Embryonic facial prominence (tissue), 1 donor: ENCODE results near the gene OGFOD1.

Experiments used
- DNase-seq: peaks from one replicate; pipeline ENCODE4 v3.0.0-alpha.2; 2016; ENCODE audit errors: extremely low spot score

The OGFOD1 gene

DNA sequence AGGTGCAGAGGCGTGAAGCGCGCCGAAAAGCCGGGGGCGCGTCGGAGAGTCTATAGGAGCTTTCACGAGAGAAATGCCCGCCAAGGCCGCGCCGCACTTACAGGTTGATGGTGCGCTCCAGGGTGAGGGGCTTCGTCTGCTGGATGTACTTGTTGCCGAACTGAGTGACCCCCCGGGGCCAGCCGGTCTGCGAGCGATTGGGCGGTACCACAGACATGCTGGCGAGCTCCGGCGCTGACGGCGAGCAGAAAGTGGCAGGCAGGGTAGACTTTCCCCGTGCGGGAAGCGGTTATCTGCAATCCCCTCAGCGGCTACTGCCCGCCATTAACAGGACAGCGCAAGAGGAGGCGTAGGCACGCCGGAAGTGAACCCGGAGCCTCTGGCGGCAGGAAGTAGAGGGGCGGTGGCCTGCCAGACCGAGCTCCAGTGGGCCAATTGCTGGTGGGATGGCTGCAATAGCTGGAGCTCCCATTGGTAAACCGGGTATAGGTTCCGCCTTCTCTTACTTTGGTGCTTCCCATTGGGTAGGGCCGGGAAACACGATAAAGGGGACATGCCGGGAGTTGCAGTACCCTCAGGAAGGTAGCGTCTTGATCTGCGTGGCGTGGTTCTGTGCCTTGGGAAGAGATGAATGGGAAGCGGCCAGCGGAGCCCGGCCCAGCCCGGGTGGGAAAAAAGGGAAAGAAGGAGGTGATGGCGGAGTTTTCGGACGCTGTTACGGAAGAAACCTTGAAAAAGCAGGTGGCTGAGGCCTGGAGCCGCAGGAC lies at the start of gene OGFOD1, which contains the start of gene NUDT21:
TSS of gene OGFOD1 (plus strand) at position 569 of the 767 bp plus-strand sequence. CDS start at position 628, 59 bp downstream.
TSS of gene NUDT21 (minus strand) at position 347 of the 767 bp plus-strand sequence. CDS start at position 217, 130 bp downstream.
- DNase-seq, result peak; percentile 97

DNA sequence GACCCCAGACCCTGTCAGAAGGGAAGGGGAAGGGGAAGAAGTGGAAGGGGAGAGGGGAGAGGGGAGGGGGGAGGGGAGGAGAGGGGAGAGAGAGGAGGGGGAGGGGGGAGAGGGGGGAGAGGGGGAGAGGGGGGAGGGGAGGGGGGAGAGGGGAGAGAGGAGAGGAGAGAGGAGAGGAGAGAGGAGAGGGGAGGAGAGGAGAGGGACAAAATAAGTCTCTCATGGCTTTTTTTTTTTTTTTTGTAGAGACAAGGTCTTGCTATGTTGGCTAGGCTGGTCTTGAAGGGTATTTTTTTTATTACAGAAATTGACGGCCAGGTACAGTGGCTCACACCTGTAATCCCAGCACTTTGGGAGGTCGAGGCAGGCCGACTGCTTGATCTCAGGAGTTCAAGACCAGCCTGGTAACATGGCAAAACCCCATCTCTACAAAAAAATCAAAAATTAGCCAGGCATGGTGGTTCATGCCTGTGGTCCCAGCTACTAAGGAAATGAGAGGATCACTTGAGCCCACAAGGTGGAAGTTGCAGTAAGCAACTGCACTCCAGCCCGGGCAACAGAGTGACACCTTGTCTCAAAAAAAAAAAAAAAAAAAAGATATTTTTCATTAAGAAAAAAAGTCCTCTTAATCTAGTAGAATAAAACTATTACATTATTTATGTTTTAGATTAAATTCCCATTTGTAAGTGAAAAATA lies 45.2 kb upstream of the OGFOD1 start:
- no peak for DNase-seq

DNA sequence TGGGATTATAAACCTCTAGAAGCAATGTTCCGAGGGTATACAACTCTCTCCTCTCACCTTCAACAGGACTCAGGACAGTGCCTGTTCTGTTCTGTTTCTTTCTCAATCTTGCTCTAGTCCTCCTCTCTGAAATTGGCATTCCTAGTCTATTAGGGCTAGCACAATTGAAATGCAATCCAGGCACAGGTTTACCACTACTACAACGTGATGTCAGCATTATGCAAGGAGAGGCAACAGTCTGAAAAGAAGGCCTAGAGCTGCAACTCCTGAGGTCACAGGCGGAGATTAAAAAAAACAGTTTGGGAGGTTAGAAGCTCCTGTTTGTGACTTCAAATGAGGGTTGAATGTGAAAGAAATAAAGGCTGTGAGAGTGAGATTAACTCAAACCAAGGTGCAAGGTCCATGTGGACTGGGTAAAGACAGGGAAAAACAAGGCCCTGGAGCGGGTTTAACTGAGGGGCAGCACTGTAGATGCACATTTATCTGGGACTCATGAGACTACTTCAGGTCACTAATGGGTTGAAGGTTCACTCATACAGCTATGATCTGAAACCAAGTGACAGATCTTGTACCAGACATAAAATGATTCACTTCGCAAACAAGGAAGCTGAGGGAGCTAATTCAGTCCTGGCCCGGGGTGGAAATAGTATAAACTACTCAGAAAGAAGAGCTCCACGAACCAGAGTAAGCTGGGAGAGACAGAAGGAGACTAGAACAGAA lies 42.8 kb upstream of the OGFOD1 start:
- DNase-seq, result no peak

DNA sequence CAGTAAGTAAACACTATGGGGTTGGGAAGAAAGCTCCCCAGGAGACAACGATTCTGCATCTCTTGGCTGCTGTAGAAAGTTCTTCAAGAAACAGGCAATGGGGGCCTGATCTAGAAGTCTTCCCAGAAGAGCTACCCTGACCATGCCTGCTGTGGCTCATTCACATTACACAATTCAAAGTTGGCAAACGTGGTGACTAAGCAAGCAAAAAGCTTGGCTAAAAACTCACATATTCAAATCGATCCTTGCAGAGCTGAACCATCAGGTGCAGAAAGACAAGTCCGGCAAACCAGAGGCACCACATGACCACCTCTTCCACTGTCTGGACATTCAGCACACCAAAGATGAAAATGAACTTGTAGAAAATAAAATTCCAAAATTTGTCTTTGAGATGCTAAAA lies 42.2 kb upstream of the OGFOD1 start:
- DNase-seq, result no peak

DNA sequence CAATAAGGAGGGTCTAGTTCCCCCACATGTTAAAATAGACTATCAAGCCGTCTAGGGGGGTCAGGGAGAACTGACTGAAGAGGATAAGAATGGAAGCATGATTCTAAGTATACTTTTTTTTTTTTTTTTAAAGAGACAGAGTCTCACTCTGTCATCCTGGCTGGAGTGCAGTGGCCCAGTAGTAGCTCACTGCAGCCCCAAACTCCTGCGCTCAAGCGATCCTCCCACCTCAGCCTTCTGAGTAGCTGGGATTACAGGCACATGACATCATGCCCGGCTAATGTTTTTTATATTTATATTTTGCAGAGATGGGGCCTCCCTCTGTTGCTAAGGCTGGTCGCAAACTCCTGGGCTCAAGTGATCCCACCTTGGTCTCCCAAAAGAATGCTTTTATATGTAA lies 40.2 kb upstream of the OGFOD1 start:
- DNase-seq, result no peak

DNA sequence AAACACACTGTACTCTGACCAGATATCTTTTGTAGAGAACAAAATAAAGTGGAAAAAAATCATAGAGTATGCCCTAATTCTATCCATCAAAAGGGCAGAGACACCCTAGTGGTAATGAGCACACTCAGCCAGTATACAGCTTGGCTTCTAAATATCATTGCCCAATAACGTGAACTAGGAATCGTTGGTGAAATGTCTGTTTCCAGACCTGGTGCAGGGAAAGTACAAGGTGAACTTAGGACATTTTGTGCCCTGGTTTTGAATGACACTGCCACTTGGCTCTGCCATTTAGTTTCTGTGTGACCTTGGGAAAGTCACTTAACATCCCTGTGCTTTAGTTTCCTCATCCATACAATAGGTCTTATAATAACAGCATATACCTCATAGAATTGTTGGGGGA lies 39.7 kb upstream of the OGFOD1 start:
- no peak for DNase-seq

DNA sequence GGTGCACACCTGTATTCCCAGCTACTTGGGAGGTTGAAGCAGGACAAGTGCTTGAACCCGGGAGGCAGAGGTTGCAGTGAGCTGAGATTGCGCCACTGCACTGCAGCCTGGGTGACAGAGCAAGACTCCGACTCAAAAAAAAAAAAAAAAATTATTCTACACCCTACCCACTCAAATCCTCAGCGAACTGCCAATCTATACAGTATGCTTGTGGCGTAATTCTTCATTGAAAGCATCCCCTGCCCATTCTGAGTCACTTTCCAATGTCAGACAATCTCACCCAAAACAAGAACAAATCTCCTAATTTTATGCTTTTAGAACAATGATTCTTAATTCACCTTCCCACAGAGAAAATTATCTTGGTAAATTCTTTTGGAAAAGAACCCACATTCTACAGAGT lies 38.0 kb upstream of the OGFOD1 start:
- DNase-seq, result no peak

DNA sequence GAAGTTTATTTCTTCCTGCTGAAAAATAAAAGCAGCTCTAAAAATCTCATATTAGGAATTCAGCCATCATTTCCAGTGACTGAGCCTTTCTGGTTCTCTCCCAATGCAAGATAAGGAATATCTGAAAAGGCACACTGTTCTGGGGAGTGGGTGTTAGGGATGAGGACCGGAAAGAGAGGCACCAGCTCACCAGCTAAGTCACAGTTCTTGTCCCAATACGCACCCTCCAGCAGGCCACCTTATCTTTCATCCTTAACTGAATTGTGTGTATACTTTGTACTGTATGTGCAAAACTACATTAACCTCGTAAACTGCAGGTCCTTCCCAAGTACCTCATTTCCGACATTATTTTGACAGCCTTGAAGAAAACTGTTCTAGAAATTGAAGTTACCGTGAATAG lies 37.0 kb upstream of the OGFOD1 start:
- no peak for DNase-seq

DNA sequence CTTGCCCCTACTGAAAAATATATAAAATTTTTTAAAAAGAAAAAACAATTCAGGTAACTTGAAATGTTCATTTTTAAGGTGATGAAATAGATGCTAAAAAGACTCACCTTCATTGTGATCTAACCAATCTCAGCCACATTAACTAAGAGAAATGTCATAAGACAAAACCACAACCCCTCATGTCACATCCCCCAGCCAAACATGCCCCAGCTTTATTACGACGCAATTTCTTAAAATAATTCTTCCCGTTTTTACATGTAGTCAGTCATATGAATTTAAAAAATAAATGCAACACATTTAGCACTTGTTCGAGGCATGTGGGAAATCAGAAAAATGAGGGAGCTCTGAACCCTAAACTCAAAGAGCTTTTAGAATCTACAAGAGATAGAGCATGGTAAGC lies 35.5 kb upstream of the OGFOD1 start:
- no peak for DNase-seq

DNA sequence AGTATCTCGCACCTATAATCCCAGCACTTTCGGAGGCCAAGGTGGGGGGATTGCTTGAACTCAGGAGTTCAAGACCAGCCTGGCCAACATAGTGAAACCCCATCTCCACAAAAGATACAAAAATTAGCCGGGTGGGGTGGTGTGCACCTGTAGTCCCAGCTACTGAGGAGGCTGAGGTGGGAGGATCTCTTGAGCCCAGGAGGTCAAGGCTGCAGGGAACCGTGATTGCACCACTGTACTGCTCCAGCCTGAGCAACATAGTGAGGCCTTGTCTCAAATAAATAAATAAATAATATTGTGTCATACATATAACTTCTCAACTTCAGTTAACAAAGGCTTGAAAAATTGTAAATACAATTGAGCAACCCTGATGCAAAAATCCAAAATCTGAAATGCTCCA lies 34.2 kb upstream of the OGFOD1 start:
- DNase-seq, result no peak

DNA sequence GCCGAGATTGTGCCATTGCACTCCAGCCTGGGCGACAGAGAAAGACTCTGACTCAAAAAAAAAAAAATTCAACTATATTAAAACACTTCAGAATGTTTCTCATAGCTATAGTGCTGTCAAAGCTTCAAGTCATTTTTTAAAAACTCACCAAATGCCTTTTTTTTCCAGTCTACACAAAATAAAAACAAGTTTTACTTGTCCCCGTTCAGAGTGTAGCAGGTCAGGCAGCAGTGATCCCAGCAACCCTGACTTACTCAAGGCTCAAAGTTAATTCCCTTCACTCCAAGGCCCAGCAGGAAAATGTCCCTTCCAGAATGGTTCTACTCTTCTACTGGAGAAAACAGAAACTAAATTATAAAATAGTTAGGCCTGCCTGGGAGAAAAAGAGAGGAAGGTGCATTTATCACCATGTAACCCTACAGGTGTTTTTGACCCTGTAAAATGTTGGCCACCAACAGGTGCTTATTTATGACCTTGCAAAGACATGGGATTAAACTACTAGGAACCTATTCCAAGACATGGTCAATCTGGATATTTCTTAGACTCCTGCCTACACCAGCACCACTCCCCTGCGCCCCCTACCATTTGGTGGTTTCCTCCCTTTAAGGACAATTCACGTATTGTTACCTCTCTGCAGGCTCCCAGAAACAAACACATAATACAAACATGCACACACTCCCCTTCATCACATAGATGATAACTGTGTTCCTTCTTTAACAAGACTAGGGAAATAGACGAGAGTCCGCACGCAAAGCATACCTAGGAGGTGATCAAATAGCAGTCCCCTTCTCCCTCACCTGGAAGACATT lies 31.4 kb upstream of the OGFOD1 start:
- no peak for DNase-seq

DNA sequence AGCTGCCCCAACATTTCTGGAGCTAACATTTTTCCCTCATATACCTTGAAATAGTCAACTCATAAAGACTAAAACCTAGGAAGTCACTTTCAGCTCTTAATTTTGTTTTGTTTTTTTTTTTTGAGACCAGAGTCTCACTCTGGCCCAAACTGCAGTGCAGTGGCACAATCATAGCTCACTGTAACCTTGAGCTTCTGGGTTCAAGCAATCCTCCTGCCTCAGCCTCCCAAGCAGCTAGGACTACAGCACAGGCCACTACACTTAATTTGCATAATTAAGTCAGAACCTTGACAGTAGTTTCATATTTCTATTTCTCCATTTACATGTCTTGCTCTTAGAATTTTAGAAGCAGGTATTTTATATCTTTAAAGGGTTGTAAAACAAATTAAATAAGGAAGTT lies 30.7 kb upstream of the OGFOD1 start:
- DNase-seq, result no peak

DNA sequence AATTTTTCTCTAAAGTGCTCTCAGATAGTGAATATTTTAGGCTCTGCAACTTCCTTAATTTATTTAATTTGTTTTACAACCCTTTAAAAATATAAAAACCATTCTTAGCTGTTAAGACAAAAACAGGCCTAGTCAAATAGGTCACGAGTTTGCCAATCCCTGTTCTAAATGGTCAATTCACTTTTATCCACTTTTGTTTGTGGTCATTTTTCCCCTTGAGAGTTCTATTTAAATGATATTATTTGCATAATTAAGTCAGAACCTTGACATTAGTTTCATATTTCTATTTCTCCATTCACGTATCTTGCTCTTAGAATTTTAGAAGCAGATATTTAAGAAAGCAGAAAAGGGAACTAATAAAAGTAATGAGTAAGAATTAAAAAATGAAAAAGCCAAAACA lies 30.0 kb upstream of the OGFOD1 start:
- DNase-seq, result no peak

DNA sequence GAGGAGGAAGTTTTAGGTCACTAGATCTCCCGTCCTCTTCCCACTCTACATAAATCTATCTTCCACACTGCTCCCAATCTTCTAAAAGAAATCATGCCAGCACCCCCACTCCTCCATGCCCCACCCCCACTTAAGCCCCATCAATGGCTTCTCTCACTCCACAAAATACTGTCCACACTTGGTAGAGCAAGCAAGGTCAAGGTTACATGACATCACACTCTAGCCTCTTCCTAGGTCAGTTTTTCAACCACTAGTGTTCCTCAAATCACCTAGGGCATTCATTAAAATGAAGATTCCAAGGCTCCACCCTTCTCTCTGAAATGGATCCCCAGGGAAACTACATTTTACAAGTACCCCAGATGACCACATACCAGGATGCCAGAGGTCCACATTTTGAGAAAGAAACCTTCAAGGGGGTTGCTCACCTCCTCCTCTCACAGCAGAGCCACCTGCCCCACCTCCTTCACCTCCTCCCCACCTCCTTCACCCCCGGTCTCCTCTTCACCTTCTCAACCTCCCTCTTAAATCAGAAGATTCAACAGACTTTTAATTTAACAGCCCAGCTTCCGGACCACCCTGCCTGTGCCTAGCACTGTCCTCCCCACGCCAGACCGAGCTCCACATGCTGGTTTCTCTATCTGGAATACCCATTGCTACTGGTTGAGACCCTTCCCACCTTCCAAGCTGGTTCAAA lies 29.2 kb upstream of the OGFOD1 start:
- DNase-seq, result no peak

DNA sequence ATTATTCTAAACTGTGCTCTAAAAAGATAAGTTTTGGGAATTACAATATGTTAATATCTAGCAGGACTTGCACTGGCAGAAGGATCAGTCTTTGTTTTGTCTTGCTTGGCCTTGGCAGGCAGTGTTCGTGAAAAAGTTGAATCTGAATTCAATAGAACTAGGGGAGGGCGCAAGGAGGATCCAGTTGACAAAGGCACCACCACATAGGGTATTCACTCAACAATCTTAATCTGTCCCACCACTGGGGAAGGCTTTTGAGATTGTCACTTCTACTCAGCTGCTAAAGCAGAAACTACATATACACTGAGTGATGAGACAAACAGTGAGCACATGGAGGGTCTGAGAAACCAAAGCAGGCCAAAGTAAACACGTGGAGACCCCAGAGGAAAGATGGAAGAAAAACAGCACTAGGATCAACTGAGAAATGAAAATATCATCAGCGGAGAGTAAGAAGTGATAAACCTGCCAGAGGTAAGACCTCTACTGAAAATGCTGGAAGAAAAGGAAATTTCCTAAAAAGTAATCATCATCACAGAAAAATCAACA lies 28.4 kb upstream of the OGFOD1 start:
- no peak for DNase-seq

DNA sequence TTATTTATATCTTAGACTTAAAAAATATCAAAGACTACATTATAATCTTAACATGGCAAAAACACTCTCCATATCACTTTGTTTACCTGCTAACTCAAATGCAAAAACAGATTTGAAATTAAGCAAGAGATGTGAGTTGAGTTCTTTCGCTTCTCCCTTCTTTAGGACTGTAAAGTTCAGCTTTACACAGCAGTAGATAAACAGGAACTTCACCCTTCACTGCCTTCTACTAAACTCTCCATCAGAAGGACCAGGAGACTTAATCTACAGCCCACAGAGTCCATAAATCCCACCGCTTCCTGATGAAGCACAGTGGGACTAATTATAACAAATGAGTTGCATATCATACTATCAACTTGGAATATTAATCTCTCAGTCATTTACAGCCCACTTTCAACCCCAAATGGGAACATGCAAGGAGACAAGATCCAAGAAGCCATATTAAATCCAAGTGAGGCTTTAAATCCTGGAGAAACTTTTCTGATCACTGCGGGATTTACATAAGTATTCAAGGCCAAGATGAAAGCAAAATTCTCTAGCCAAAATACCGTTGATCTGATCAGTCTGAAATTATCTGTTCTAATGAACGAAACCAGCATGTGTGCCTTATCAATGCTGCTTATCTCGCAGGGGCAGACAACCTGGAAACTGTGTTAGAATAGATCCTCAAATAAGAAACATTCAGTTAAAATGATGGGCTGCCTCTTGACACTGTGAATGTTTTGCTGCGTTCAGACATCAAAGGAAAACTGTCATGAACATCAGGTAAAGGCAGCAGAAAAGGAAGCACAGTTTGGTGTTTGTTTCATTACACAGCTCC lies 27.6 kb upstream of the OGFOD1 start:
- no peak for DNase-seq

DNA sequence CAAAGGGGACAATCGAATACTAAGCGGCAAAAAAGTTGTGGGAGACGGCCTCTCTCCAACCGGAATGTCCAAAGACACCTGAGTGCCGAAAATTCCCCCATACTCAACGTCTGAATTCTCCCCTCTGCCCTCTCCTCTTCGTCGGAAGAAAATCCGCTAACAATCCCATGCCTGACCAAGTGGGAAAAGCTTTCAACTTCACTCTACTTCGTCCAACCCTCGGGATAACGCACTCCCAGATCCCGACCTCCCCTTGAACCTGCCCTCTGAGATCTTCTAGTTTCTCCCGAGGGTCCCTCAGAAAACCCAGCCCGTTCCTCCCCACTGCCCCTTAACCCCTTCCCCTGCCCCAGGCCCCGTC lies 27.0 kb upstream of the OGFOD1 start:
- DNase-seq, result no peak

DNA sequence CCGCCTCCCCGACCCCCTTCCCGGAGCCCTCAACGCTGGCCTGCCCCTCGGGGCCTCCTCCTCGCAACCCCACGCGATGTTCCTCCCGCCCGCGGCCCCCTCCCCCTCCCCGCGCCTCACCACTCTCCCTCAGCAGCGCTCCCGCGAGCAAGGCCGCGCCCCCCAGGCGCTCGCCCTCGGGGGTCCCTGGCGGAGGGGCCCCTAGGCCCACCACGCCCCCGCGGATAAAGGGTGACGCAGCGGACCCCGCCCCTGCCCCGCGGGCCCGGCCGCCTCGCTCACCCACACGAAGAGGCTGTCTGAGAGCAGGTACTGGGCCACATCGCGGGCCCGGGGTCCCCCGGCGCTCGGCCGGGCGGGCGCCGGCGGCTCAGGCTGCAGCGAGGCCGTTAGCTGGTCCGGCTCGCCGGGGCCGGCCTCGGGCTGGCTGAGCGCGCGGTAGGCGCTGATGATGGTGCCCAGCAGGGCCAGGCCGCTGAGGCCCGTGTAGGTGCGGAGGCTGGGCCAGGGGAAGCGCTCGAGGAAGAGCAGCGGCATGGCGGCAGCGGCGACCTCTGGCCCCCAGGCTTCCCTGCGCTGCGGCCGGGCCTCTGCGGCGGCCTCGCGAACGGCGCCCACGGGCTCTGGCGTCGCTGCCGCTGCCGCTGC lies 26.4 kb upstream of the OGFOD1 start:
- DNase-seq, result no peak

DNA sequence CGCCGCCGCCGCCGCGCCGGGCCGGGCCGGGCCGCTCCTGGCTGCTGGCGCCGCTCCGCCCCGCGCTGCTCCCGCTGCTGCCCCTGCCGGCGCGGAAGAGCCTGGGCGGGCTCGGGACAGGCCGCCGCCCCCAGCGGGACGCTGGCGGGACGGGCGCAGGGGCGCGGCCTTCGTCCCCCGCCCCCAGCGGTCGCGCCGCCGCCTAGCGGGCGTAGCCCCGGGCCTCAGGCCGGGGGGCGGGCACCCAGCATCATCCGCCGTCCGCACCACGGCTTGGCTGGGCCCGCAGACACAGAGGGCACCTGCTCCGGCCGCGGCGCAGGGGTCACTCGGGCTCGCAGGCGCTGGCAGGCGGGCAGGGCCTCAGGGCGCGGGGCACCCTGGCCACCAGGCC lies 25.9 kb upstream of the OGFOD1 start, which contains the start of gene AMFR:
TSS of gene AMFR (minus strand) at position 107 of the 394 bp plus-strand sequence. CDS start 218 bp downstream, outside the sequence.
- DNase-seq, result peak; percentile 27
